HepG2 (cell line): ENCODE data around the gene HRH3. TPM values are rescaled to one million over a fixed set of nuclear protein-coding genes. Genes with fewer than 3 reads are reported as not detected.

Source experiments
- DZIP1 ChIP-seq: sonication (generic); formaldehyde crosslinking; IDR thresholded peaks from 2 replicates; pipeline ENCODE4 v1.5.0; 2020; ENCODE audit warnings: mild to moderate bottlenecking, missing genetic modification reagents
- EZH2 ChIP-seq: conservative IDR thresholded peaks from 2 replicates; pipeline ENCODE4 v1.6.1; 2012; ENCODE audit warnings: mild to moderate bottlenecking, low read depth, low read length, moderate library complexity
- HNRNPLL ChIP-seq: fragments of 200-400 bp; formaldehyde crosslinking; IDR thresholded peaks from 2 replicates; pipeline ENCODE4 v1.6.1; 2017; ENCODE audit warnings: mild to moderate bottlenecking, low read depth, low read length; ENCODE audit not compliant: poor library complexity, severe bottlenecking
- MTA1 ChIP-seq: sonication (generic); formaldehyde crosslinking; IDR thresholded peaks from 2 replicates; pipeline ENCODE4 v1.4.0; 2020; ENCODE audit warnings: missing genetic modification reagents, mild to moderate bottlenecking, borderline replicate concordance
- MYC ChIP-seq: sonication (generic); formaldehyde crosslinking; IDR thresholded peaks from 2 replicates; pipeline ENCODE4 v1.9.0; 2021; ENCODE audit warnings: missing genetic modification reagents, borderline replicate concordance
- PBX2 ChIP-seq: IDR thresholded peaks from 2 replicates; pipeline ENCODE4 v1.6.1; 2016; ENCODE audit warnings: control low read depth
- PLSCR1 ChIP-seq: sonication (generic); formaldehyde crosslinking; IDR thresholded peaks from 2 replicates; pipeline ENCODE4 v1.5.0; 2020; ENCODE audit warnings: missing genetic modification reagents, mild to moderate bottlenecking, borderline replicate concordance
- SALL1 ChIP-seq: sonication (generic); formaldehyde crosslinking; IDR thresholded peaks from 2 replicates; pipeline ENCODE4 v1.8.0; 2022; ENCODE audit warnings: mild to moderate bottlenecking, missing genetic modification reagents
- XRCC5 ChIP-seq: fragments of 200-400 bp; formaldehyde crosslinking; optimal IDR thresholded peaks from 2 replicates; pipeline ENCODE3; 2017; ENCODE audit warnings: mild to moderate bottlenecking, low read length
- ZNF10 ChIP-seq: sonication (generic); formaldehyde crosslinking; IDR thresholded peaks from 2 replicates; pipeline ENCODE4 v1.4.0; 2020; ENCODE audit warnings: mild to moderate bottlenecking, low read depth, missing genetic modification reagents, borderline replicate concordance
- ZNF101 ChIP-seq: sonication (generic); formaldehyde crosslinking; IDR thresholded peaks from 2 replicates; pipeline ENCODE4 v1.4.0; 2020; ENCODE audit warnings: mild to moderate bottlenecking, low read depth, missing genetic modification reagents, borderline replicate concordance
- ZNF138 ChIP-seq: sonication (generic); formaldehyde crosslinking; IDR thresholded peaks from 2 replicates; pipeline ENCODE4 v1.5.0; 2020; ENCODE audit warnings: mild to moderate bottlenecking, low read depth, missing genetic modification reagents
- ZNF225 ChIP-seq: sonication (generic); formaldehyde crosslinking; IDR thresholded peaks from 2 replicates; pipeline ENCODE4 v1.4.0; 2020; ENCODE audit warnings: mild to moderate bottlenecking, missing genetic modification reagents
- ZNF234 ChIP-seq: sonication (generic); formaldehyde crosslinking; conservative IDR thresholded peaks from 2 replicates; pipeline ENCODE4 v1.5.1; 2020; ENCODE audit warnings: mild to moderate bottlenecking, missing genetic modification reagents
- ZNF512B ChIP-seq: sonication (generic); formaldehyde crosslinking; IDR thresholded peaks from 2 replicates; pipeline ENCODE4 v1.5.1; 2020; ENCODE audit warnings: missing genetic modification reagents, mild to moderate bottlenecking, borderline replicate concordance
- ZNF549 ChIP-seq: sonication (generic); formaldehyde crosslinking; IDR thresholded peaks from 2 replicates; pipeline ENCODE4 v1.5.0; 2020; ENCODE audit warnings: missing genetic modification reagents
- ZNF569 ChIP-seq: sonication (generic); formaldehyde crosslinking; IDR thresholded peaks from 2 replicates; pipeline ENCODE4 v1.5.0; 2020; ENCODE audit warnings: mild to moderate bottlenecking, missing genetic modification reagents, moderate library complexity, borderline replicate concordance
- ZNF800 ChIP-seq: sonication (generic); formaldehyde crosslinking; IDR thresholded peaks from 2 replicates; pipeline ENCODE4 v1.4.0; 2020; ENCODE audit warnings: missing genetic modification reagents
- polyA plus RNA-seq, 8 experiments: library from polyadenylated mRNA; depleted of rRNA in 3 of 8; stranded (reverse) in 7 of 8; unstranded in 1 of 8; fragments of >200 nt; fragmentation: Illumina TruSeq in 4 of 8; extraction: Trizol in 4 of 8; gene quantifications; 2 replicates each; pipeline versions ENCODE4 v1.2.1 to v1.2.3, GENCODE V29; 2011 to 2016; ENCODE audit warnings: low read depth in 4 of 8, missing spikeins in 1 of 8, mixed read lengths in 1 of 8; ENCODE audit not compliant: insufficient read depth in 1 of 8
- total RNA-seq, 5 experiments: library from RNA; depleted of rRNA; stranded (reverse); fragments of >200 nt; fragmentation: Illumina TruSeq; extraction: Trizol; gene quantifications; 2 replicates each; pipeline ENCODE4 v1.2.3, GENCODE V29; 2016; ENCODE audit warnings: low read depth in 1 of 5

Gene HRH3
- total and polyA plus RNA-seq, 2 of the 13 experiments (the other 11 are each of a cell fraction or from before 2014, with no cell fraction given) = 0.18 TPM; not detected in 1

GRCh38 chr20:62219101-62219991, 732 bp downstream of the HRH3 start (continued):
- TF ChIP-seq ZNF512B (0 out of 2 replicates have a peak, but pooled peaks have one; percentile 22), EZH2 (peak; percentile 73; the same call in 1 of the 2 replicates), XRCC5 (peak; percentile 25), PBX2 (CRISPR knock-in tag) (no peak), MYC (0 out of 2 replicates have a peak, but pooled peaks have one; percentile 25), ZNF549 (CRISPR knock-in tag) (no peak), ZNF138 (CRISPR knock-in tag) (no peak), DZIP1 (CRISPR knock-in tag) (0 out of 2 replicates have a peak, but pooled peaks have one; percentile 62), ZNF800 (peak; percentile 99), HNRNPLL (peak; percentile 54), SALL1 (CRISPR knock-in tag) (peak; percentile 8; the same call in 1 of the 2 replicates), ZNF234 (no peak), ZNF225 (0 out of 2 replicates have a peak, but pooled peaks have one; percentile 38), MTA1 (CRISPR knock-in tag) (0 out of 2 replicates have a peak, but pooled peaks have one; percentile 30), PLSCR1 (CRISPR knock-in tag) (0 out of 2 replicates have a peak, but pooled peaks have one; percentile 35), ZNF10 (CRISPR knock-in tag) (no peak), ZNF569 (no peak), ZNF101 (CRISPR knock-in tag) (no peak)
